Trophoblast cell (in vitro differentiated cells and primary cell): Measurements from ENCODE around the gene BET1.

ENCODE experiments used
- DNase-seq, 2 donors: peaks; one replicate each; pipeline ENCODE4 v3.0.0-alpha.2; 2016
- H2AFZ ChIP-seq: 2 replicates; pipeline ENCODE4 v1.6.1; 2013; ENCODE audit warnings: low read length, moderate library complexity, mild to moderate bottlenecking; ENCODE audit not compliant: insufficient read depth, poor library complexity
- H2AK5ac ChIP-seq: 2 replicates; pipeline ENCODE4 v1.6.1; 2013; ENCODE audit warnings: mild to moderate bottlenecking, low read length
- H2BK120ac ChIP-seq: 2 replicates; pipeline ENCODE4 v1.6.1; 2013; ENCODE audit warnings: low read length, mild to moderate bottlenecking, moderate library complexity; ENCODE audit not compliant: insufficient read depth, poor library complexity
- H2BK12ac ChIP-seq: 2 replicates; pipeline ENCODE4 v1.6.1; 2013; ENCODE audit warnings: mild to moderate bottlenecking, low read length, moderate library complexity
- H2BK5ac ChIP-seq: 2 replicates; pipeline ENCODE4 v1.6.1; 2013; ENCODE audit warnings: low read length, low read depth, moderate library complexity, mild to moderate bottlenecking; ENCODE audit not compliant: poor library complexity
- H3K14ac ChIP-seq: 2 replicates; pipeline ENCODE4 v1.6.1; 2013; ENCODE audit warnings: mild to moderate bottlenecking, low read length
- H3K18ac ChIP-seq: 2 replicates; pipeline ENCODE4 v1.6.1; 2013; ENCODE audit warnings: mild to moderate bottlenecking, low read length
- H3K23ac ChIP-seq: 2 replicates; pipeline ENCODE4 v1.6.1; 2013; ENCODE audit warnings: low read length
- H3K27ac ChIP-seq: 2 replicates; pipeline ENCODE4 v1.5.1; 2013; ENCODE audit warnings: low read depth, mild to moderate bottlenecking, inconsistent platforms, low read length, moderate library complexity
- H3K27me3 ChIP-seq: 2 replicates; pipeline ENCODE4 v1.6.1; 2013; ENCODE audit warnings: inconsistent platforms, mild to moderate bottlenecking, low read length, moderate library complexity; ENCODE audit not compliant: insufficient read depth
- H3K36me3 ChIP-seq, 2 experiments: 1 replicate in 1 of 2; 2 replicates in 1 of 2; pipeline ENCODE4 v1.6.1; 2013; ENCODE audit warnings: low read length in 2 of 2, mild to moderate bottlenecking in 2 of 2, moderate library complexity in 1 of 2; ENCODE audit not compliant: insufficient read depth in 2 of 2, control insufficient read depth in 1 of 2
- H3K4ac ChIP-seq: 2 replicates; pipeline ENCODE4 v1.6.1; 2013; ENCODE audit warnings: low read depth, mild to moderate bottlenecking, low read length, moderate library complexity
- H3K4me1 ChIP-seq, 2 experiments: 1 replicate in 1 of 2; 2 replicates in 1 of 2; pipeline ENCODE4 v1.6.1; 2013; ENCODE audit warnings: low read length in 2 of 2, mild to moderate bottlenecking in 2 of 2, moderate library complexity in 1 of 2; ENCODE audit not compliant: insufficient read depth in 2 of 2, control insufficient read depth in 1 of 2
- H3K4me2 ChIP-seq: 2 replicates; pipeline ENCODE4 v1.6.1; 2013; ENCODE audit warnings: inconsistent platforms, mild to moderate bottlenecking, low read length, moderate library complexity
- H3K4me3 ChIP-seq: 2 replicates; pipeline ENCODE4 v1.5.1; 2013; ENCODE audit warnings: mild to moderate bottlenecking, low read depth, low read length, inconsistent platforms
- H3K79me1 ChIP-seq: one replicate; pipeline ENCODE4 v1.6.1; 2013; ENCODE audit warnings: low read length
- H3K79me2 ChIP-seq: 2 replicates; pipeline ENCODE4 v1.6.1; 2013; ENCODE audit warnings: low read length, mild to moderate bottlenecking; ENCODE audit not compliant: control insufficient read depth, insufficient read depth, poor library complexity
- H3K9ac ChIP-seq: 2 replicates; pipeline ENCODE4 v1.6.1; 2013; ENCODE audit warnings: mild to moderate bottlenecking, low read length
- H3K9me3 ChIP-seq: 2 replicates; pipeline ENCODE4 v1.6.1; 2013; ENCODE audit warnings: low read depth, mild to moderate bottlenecking, control low read depth, inconsistent platforms, low read length; ENCODE audit not compliant: insufficient read depth
- H4K12ac ChIP-seq: 2 replicates; pipeline ENCODE4 v1.6.1; 2013; ENCODE audit warnings: low read depth, mild to moderate bottlenecking, low read length, moderate library complexity
- H4K8ac ChIP-seq: 2 replicates; pipeline ENCODE4 v1.6.1; 2013; ENCODE audit warnings: low read depth, mild to moderate bottlenecking, low read length, moderate library complexity
- H4K91ac ChIP-seq: one replicate; pipeline ENCODE4 v1.6.1; 2013; ENCODE audit warnings: low read depth, mild to moderate bottlenecking, low read length, moderate library complexity
- WGBS: extraction: QIAGEN DNeasy Blood & Tissue Kit; methylation state at CpG from one replicate; pipeline ENCODE4 v1.1.7; 2013; ENCODE audit warnings: missing lambda C conversion rate; ENCODE audit not compliant: insufficient read length, insufficient coverage; ENCODE audit errors: extremely low coverage; 5-methylcytosine and 5-hydroxymethylcytosine counted together

BET1 gene

DNA sequence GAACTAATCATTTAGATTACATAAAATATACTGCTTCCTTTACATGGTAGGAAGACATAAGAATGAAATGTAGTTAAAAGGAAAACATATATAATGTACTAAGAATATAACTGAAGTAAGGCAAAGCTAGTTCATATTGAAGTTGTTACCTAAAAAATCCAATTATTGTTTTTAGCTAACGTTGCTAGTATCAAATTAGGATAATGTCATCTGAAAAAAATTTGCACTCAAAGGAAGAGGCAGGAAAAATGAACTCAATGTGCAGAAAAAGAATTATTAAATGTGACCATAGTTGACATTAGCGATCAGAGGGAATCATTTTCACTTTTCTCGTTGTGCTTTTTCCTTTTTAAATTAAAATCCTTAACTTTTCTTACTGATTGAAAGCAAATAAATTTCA is 1.6 kb upstream of the BET1 start:
- no peaks in the 10 kb centered on the region for H3K9me3 ChIP-seq
- no peak overlapping the region for H3K27ac ChIP-seq
- no peak overlapping the region for H3K18ac ChIP-seq
- H2AK5ac ChIP-seq, result no peak overlapping the region
- H2BK12ac ChIP-seq, result no peak overlapping the region
- no CpG with 5 or more reads among the region's 3 CpGs for WGBS
- H3K23ac ChIP-seq, result no peak overlapping the region
- H3K4me1 ChIP-seq, result no peaks in the 10 kb centered on the region
- H4K12ac ChIP-seq, result no peak overlapping the region
- H3K14ac ChIP-seq, result no peak overlapping the region
- H3K79me2 ChIP-seq, result peaks cover 4% of the 10 kb centered on the region
- H2AFZ ChIP-seq, result no peak overlapping the region
- no peak overlapping the region for H4K91ac ChIP-seq
- no peak overlapping the region for H3K9ac ChIP-seq
- H3K4me3 ChIP-seq, result no peak overlapping the region
- no peak overlapping the region for H3K4me2 ChIP-seq
- H3K27me3 ChIP-seq, result no peaks in the 10 kb centered on the region
- H2BK5ac ChIP-seq, result no peak overlapping the region
- no peak overlapping the region for H2BK120ac ChIP-seq
- no peak overlapping the region for H3K4ac ChIP-seq
- H4K8ac ChIP-seq, result no peak overlapping the region
- DNase-seq, result no peak
- H3K79me1 ChIP-seq, result peaks cover 6% of the 10 kb centered on the region
- H3K36me3 ChIP-seq, result no peaks in the 10 kb centered on the region

DNA sequence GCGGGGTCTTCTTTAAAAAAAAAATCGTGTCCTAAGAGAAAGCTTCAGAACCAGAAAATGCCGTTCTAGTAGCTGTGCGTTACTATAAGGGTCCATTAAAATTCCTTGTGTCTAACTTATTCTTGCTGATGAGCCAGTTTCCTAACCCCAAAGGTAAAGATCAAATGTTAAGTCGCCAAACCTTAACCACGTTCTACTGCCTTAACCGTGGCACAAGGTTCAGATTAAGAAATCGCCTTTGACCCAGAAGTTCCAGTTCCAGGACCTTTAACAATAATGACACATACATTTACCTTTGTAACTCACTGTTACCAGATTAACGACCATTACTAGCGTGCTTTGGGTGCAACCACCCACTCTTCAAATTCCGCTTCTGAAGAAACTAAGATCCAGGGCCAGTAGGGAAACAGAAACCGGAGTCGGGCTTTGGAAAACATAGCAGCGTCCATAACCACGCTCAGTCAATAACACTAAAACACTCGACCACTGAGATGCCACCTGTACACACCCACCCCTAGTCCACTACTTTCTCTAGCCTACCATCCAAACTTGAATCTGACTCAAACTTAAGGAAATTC is 620 bp downstream of the BET1 start:
- H2AFZ ChIP-seq, result peak overlapping the region; percentile 72

GRCh38 chr7:94001396-94001795 is 2.8 kb downstream of the BET1 start:
- DNase-seq, result no peak
- Histone ChIP-seq H4K91ac (no peak overlapping the region), H3K79me1 (peaks cover 6% of the 10 kb centered on the region), H3K4me1 (no peaks in the 10 kb centered on the region), H3K4ac (no peak overlapping the region), H2BK5ac (no peak overlapping the region), H3K14ac (no peak overlapping the region), H3K9ac (no peak overlapping the region), H2BK120ac (no peak overlapping the region), H3K27ac (no peak overlapping the region), H3K18ac (no peak overlapping the region), H2AFZ (no peak overlapping the region), H3K27me3 (no peaks in the 10 kb centered on the region), H3K4me2 (no peak overlapping the region), H4K8ac (no peak overlapping the region), H3K79me2 (peaks cover 4% of the 10 kb centered on the region), H3K36me3 (peaks cover 2 to 3% of the 10 kb centered on the region in 2 experiments), H3K4me3 (no peak overlapping the region), H4K12ac (no peak overlapping the region), H3K23ac (no peak overlapping the region), H2AK5ac (no peak overlapping the region), H3K9me3 (no peaks in the 10 kb centered on the region), H2BK12ac (no peak overlapping the region)
- WGBS, result no CpG with 5 or more reads among the region's 1 CpG

More for the DNA sequence above, 620 bp downstream of the BET1 start:
- peak overlapping the region; percentile 73 for H4K12ac ChIP-seq
- H3K36me3 ChIP-seq, result no peaks in the 10 kb centered on the region
- WGBS, result no CpG with 5 or more reads among the region's 16 CpGs
- no peak overlapping the region for H3K27ac ChIP-seq
- peak overlapping the region; percentile 80 for H3K14ac ChIP-seq
- H3K4me2 ChIP-seq, result peak overlapping the region; percentile 69
- H3K79me2 ChIP-seq, result peaks cover 4% of the 10 kb centered on the region
- no peak overlapping the region for H2BK120ac ChIP-seq
- peak overlapping the region; percentile 97 for H4K8ac ChIP-seq
- peak overlapping the region; percentile 86 for H3K4ac ChIP-seq
- peaks cover 6% of the 10 kb centered on the region for H3K79me1 ChIP-seq
- H4K91ac ChIP-seq, result peak overlapping the region; percentile 81
- peak overlapping the region; percentile 91 for H3K9ac ChIP-seq
- H3K23ac ChIP-seq, result no peak overlapping the region
- no peaks in the 10 kb centered on the region for H3K27me3 ChIP-seq
- no peaks in the 10 kb centered on the region for H3K4me1 ChIP-seq
- no peak overlapping the region for H2BK12ac ChIP-seq
- H2AK5ac ChIP-seq, result no peak overlapping the region
- DNase-seq, result peak; percentile 37 to 71
- H3K18ac ChIP-seq, result peak overlapping the region; percentile 61
- peak overlapping the region; percentile 86 for H3K4me3 ChIP-seq
- H3K9me3 ChIP-seq, result no peaks in the 10 kb centered on the region
- no peak overlapping the region for H2BK5ac ChIP-seq

DNA sequence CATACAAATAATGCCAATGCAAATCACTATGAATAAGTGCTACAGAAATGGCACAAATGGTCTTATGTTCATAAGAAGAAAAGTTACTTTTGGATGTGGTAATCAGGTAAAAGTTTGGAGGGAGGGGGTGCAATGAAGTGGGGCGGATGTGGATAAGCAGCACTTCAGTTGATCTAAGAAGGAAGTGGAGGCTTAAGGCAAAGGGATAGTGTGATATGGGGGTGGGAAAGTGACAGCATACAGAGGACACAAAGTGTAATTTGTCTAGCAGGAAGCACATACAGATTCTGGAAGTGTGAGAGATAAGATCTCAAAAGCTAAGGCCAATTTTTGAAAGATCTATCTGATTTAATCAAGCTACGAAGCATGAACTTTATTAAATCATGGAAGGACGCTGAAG is 6.3 kb downstream of the BET1 start:
- no peaks in the 10 kb centered on the region for H3K79me2 ChIP-seq
- H3K4ac ChIP-seq, result no peak overlapping the region
- H3K79me1 ChIP-seq, result no peaks in the 10 kb centered on the region
- no peak overlapping the region for H2AK5ac ChIP-seq
- H3K36me3 ChIP-seq, result peaks cover 2 to 3% of the 10 kb centered on the region in 2 experiments
- no peak overlapping the region for H4K91ac ChIP-seq
- H3K4me1 ChIP-seq, result no peaks in the 10 kb centered on the region
- H3K14ac ChIP-seq, result no peak overlapping the region
- H2BK12ac ChIP-seq, result no peak overlapping the region
- no peak overlapping the region for H3K23ac ChIP-seq
- no peak overlapping the region for H3K27ac ChIP-seq
- H3K18ac ChIP-seq, result no peak overlapping the region
- no peak overlapping the region for H2BK120ac ChIP-seq
- no peak overlapping the region for H3K4me2 ChIP-seq
- H4K12ac ChIP-seq, result no peak overlapping the region
- H3K9me3 ChIP-seq, result no peaks in the 10 kb centered on the region
- no peak overlapping the region for H3K9ac ChIP-seq
- no CpG with 5 or more reads among the region's 3 CpGs for WGBS
- H4K8ac ChIP-seq, result no peak overlapping the region
- no peak overlapping the region for H2AFZ ChIP-seq
- no peak for DNase-seq
- no peaks in the 10 kb centered on the region for H3K27me3 ChIP-seq
- no peak overlapping the region for H2BK5ac ChIP-seq
- no peak overlapping the region for H3K4me3 ChIP-seq
